ENCODE data around the gene INPP4B. TPM values are rescaled to one million over a fixed set of nuclear protein-coding genes. Genes with fewer than 3 reads are reported as not detected.
"Not testable (repeated sequence)": the region's sequence is repeated elsewhere in the genome, so short reads cannot be mapped to it uniquely, and the experiment has no call there.

INPP4B gene
- polyA plus RNA-seq, 1 donor from 2014 or later = 1.2 TPM

GRCh38 chr4:142516686-142517526, 329.2 kb downstream of the INPP4B start:
- H3K36me3 Mint-ChIP-seq = peaks cover 2% of the 10 kb centered on the region
- H3K27me3 Mint-ChIP-seq = no peaks in the 10 kb centered on the region
- H3K4me1 Mint-ChIP-seq = no peaks in the 10 kb centered on the region
- no peak overlapping the region for H3K27ac Mint-ChIP-seq
- no peak overlapping the region for H3K4me3 Mint-ChIP-seq
- H3K9me3 Mint-ChIP-seq = no peaks in the 10 kb centered on the region

DNA sequence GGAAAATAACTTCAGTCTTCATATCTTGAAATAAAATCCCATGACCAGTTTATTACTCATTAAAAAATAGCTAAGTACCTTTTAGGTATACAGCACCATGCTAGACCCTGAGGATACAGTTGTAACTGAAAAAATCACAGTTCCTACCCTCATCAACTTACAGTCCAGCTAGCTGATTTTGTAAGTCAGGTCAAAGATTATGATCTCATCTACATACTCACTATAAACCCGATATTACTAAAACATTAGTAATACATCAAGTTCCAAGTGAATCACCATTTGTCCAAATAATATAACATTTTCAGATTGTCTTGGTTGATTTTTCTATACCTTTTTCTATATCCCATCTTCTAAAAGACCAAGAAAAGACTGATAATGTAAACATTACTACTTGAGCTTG, 333.9 kb downstream of the INPP4B start:
- Mint-ChIP-seq H3K36me3 (peaks cover 2% of the 10 kb centered on the region), H3K4me1 (no peaks in the 10 kb centered on the region), H3K27me3 (no peaks in the 10 kb centered on the region), H3K4me3 (no peak overlapping the region), H3K9me3 (no peaks in the 10 kb centered on the region), H3K27ac (no peak overlapping the region)

DNA sequence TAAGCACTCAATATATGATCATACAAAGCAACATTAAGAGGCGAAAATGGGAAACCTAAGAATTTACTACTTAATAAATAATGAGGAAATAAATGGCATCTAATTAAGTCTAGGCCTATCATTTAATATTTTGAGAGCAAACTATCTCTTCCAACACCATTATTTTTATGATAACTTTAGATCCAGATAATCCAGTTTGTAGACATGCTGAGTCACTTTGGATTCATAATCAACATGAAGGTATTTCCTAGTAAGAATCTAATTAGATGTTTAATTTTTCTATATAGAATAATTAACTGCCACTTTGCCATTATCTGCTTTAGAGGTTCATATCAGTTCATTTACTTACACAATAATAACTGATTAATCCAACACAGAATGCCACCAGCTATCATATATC, 336.2 kb downstream of the INPP4B start:
- Mint-ChIP-seq H3K4me1 (no peaks in the 10 kb centered on the region), H3K36me3 (peaks cover 2% of the 10 kb centered on the region), H3K4me3 (no peak overlapping the region), H3K27me3 (no peaks in the 10 kb centered on the region), H3K9me3 (no peaks in the 10 kb centered on the region), H3K27ac (no peak overlapping the region)

DNA sequence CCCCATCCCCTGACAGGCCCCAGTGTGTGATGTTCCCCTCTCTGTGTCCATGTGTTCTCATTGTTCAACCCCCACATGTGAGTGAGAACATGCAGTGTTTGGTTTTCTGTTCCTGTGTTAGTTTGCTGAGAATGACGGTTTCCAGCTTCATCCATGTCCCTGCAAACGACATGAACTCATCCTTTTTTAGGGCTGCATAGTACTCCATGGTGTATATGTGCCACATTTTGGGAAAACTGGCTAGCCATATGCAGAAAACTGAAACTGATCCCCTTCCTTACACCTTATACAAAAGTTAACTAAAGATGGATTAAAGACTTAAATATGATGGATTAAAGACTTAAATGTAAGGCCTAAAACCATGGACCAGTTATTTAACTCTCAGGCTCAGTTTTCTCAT, 336.7 kb downstream of the INPP4B start:
- H3K4me3 Mint-ChIP-seq, H3K4me1 Mint-ChIP-seq, H3K27me3 Mint-ChIP-seq, H3K9me3 Mint-ChIP-seq, H3K36me3 Mint-ChIP-seq, H3K27ac Mint-ChIP-seq: not testable (repeated sequence)

- H3K27ac Mint-ChIP-seq = no peak overlapping the region
- H3K9me3 Mint-ChIP-seq = no peaks in the 10 kb centered on the region
These were observed 345.1 kb downstream of the INPP4B start for GRCh38 chr4:142500966-142501365.

DNA sequence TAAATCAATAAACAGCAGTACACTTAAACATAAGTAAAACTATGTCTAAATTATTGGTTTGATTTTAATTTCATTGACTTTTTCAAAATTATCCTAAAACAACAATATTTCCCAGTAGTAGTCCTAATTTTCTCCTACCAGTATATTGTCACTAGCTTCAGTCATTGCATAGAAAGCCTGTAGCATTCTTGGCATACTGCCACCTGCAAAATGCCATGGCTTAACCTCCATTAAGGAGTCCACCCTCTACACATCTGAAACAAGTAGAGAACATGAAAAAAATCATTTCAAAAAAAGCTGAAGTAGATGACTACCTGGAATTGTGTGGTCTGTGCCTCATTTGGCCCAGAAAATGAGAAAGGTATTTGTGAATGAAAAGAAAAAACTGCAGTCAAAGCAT, 348.5 kb downstream of the INPP4B start:
- Mint-ChIP-seq H3K27ac (no peak overlapping the region), H3K36me3 (no peaks in the 10 kb centered on the region)

More at GRCh38 chr4:142500966-142501365, 345.1 kb downstream of the INPP4B start:
- Mint-ChIP-seq H3K4me3 (no peak overlapping the region), H3K4me1 (peaks cover 0 to 1% (median 0%) of the 10 kb centered on the region in 3 donors), H3K36me3 (no peaks in the 10 kb centered on the region), H3K27me3 (no peaks in the 10 kb centered on the region)

DNA sequence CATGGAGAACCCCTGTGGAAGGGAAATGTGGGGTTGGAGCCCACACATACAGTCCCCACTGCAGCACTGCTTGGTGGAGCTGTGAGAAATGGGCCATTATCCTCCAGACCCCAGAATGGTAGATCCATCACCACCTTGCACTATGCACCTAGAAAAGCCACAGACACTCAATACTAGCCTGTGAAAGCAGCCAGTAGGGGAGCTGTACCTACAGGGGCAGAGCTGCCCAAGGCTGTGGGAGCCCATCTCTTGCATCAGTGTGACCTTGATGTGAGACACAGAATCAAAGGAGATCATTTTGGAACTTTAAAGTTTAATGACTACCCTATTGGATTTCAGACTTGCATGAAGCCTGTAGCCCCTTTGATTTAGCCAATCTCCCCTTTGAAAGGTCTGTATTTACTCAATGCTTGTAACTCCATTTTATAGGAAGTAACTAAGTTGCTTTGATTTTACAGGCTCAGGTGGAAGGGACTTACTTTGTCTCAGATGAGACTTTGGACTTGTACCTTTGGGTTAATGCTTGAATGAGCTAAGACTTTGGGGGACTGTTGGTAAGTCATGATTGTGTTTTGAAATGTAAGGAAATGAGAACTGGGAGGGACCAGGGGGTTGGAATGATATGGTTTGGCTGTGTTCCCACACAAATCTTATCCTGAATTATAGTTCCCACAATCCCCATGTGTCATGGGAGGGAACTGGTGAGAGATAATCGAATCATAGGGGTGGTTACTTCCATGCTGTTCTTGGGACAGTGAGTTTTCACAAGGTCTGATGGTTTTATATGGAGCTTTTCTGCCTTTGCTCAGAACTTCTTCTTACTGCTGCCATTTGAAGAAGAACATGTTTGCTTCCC, 352.6 kb downstream of the INPP4B start:
- Mint-ChIP-seq H3K4me1 (no peaks in the 10 kb centered on the region), H3K36me3 (no peaks in the 10 kb centered on the region), H3K27ac (peak overlapping the region in 1 of 3 donors; percentile 63), H3K4me3 (no peak overlapping the region), H3K9me3 (peaks cover 2 to 4% (median 2%) of the 10 kb centered on the region in 3 donors), H3K27me3 (no peaks in the 10 kb centered on the region)

More for the DNA sequence above, 348.5 kb downstream of the INPP4B start:
- Mint-ChIP-seq H3K9me3 (peaks cover 0 to 4% (median 2%) of the 10 kb centered on the region in 3 donors), H3K4me3 (no peak overlapping the region), H3K4me1 (no peaks in the 10 kb centered on the region), H3K27me3 (no peaks in the 10 kb centered on the region)

DNA sequence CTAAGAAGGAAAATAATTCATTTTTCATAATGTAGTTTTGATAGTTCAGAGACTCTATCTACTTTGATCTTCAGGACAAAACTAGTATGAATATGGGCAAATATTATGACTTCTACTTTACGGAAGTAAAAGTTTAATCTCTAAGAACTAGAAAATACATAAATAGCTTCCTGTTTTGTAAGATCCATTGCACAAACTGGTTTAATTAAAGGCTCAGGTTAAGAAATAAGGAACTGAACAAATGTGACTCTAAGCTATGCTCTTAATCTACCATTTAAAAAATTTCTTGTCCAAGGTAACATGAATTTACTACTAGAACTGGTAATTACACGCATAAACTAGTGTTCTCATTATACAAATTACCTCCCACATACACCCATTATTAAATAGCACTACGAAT, 360.6 kb downstream of the INPP4B start:
- H3K27ac Mint-ChIP-seq = no peak overlapping the region
- no peaks in the 10 kb centered on the region for H3K4me1 Mint-ChIP-seq

DNA sequence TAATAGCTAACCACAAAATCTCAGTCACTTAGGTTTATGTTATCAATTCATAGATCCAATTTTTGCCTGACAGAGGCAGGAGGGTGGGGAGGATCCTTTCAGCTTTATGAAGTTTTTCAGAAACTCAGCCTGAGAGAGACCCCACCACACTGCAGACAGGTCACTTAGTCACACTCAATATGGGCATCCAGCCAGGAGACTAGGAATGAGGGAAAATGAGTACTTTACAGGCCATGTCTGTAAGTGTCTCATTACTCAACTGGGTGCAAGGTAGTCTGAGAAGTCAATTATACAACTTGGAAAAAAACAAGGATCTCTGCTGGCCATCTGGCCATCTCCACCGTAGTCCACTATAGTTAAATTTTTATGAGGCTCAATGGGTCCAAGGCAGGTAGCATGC, 365.9 kb downstream of the INPP4B start:
- Mint-ChIP-seq H3K27me3 (no peaks in the 10 kb centered on the region), H3K4me1 (no peaks in the 10 kb centered on the region), H3K9me3 (peaks cover 0 to 4% (median 3%) of the 10 kb centered on the region in 3 donors), H3K4me3 (no peak overlapping the region), H3K36me3 (no peaks in the 10 kb centered on the region), H3K27ac (no peak overlapping the region)

More for the DNA sequence above, 360.6 kb downstream of the INPP4B start:
- Mint-ChIP-seq H3K4me3 (no peak overlapping the region), H3K27me3 (no peaks in the 10 kb centered on the region), H3K36me3 (no peaks in the 10 kb centered on the region), H3K9me3 (no peaks in the 10 kb centered on the region)

- no peaks in the 10 kb centered on the region for H3K4me1 Mint-ChIP-seq
- H3K9me3 Mint-ChIP-seq = peaks cover 0 to 4% (median 3%) of the 10 kb centered on the region in 3 donors
- no peak overlapping the region for H3K4me3 Mint-ChIP-seq
- H3K36me3 Mint-ChIP-seq = no peaks in the 10 kb centered on the region
- H3K27ac Mint-ChIP-seq = no peak overlapping the region
- H3K27me3 Mint-ChIP-seq = no peaks in the 10 kb centered on the region
These were observed 370.4 kb downstream of the INPP4B start for GRCh38 chr4:142475663-142476062.

DNA sequence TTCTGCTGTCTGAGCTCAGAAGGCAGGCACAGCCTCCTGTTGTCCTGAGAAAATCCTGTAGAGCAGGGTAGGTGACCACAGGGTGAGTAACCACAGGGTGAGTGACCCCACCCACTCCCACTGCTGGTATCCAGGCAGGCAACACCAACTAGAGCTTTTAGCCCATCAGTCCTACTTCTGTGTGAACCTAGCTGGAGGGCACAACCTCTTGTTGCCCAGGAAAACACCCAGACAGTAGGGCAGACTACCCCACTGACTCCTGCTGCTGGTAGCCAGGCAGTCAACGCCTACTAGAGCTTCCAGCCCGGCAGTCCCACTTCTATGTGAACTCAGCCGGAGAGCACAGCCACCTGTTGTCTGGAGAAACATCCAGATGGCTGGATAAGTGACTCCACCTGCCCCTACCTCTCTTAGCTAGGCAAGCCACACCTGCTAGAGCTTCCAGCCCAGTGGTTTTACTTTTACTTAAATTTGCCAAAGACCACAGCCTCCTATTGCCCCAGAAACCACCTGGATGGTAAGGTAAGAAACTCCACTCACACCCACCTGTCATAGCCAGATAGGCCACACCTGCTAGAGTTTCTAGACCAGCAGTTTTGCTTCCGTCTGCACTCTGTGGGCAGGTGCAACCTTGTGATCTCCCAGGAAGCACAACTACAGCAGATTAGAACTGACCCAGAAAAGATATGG, 371.6 kb downstream of the INPP4B start:
- H3K4me1 Mint-ChIP-seq = no peaks in the 10 kb centered on the region
- peak overlapping the region in 1 of 3 donors; percentile 10 for H3K27ac Mint-ChIP-seq
- no peaks in the 10 kb centered on the region for H3K36me3 Mint-ChIP-seq
- H3K9me3 Mint-ChIP-seq = peaks cover 0 to 4% (median 3%) of the 10 kb centered on the region in 3 donors
- no peaks in the 10 kb centered on the region for H3K27me3 Mint-ChIP-seq
- H3K4me3 Mint-ChIP-seq = no peak overlapping the region

DNA sequence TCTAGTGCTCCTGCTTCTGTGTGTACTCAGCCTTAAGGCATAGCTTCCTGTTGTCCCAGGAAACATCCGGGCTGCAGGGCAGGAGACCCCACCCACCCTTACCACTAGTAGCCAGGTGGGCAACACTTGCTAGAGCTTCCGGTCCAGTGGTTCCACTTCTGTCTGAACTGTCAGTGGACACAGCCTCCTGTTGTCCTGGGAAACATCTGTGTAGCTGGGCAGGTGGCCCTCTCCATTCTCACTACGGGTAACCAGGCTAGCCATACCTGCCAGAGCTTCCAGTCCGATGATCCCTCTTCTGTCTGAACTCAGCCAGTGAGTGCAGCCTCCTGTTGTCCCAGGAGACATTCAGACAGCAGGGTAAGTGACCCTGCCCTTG, 372.2 kb downstream of the INPP4B start:
- Mint-ChIP-seq H3K4me1 (no peaks in the 10 kb centered on the region), H3K36me3 (no peaks in the 10 kb centered on the region), H3K27ac (peak overlapping the region in 1 of 3 donors; percentile 10), H3K27me3 (no peaks in the 10 kb centered on the region), H3K9me3 (peaks cover 0 to 4% (median 3%) of the 10 kb centered on the region in 3 donors), H3K4me3 (no peak overlapping the region)

DNA sequence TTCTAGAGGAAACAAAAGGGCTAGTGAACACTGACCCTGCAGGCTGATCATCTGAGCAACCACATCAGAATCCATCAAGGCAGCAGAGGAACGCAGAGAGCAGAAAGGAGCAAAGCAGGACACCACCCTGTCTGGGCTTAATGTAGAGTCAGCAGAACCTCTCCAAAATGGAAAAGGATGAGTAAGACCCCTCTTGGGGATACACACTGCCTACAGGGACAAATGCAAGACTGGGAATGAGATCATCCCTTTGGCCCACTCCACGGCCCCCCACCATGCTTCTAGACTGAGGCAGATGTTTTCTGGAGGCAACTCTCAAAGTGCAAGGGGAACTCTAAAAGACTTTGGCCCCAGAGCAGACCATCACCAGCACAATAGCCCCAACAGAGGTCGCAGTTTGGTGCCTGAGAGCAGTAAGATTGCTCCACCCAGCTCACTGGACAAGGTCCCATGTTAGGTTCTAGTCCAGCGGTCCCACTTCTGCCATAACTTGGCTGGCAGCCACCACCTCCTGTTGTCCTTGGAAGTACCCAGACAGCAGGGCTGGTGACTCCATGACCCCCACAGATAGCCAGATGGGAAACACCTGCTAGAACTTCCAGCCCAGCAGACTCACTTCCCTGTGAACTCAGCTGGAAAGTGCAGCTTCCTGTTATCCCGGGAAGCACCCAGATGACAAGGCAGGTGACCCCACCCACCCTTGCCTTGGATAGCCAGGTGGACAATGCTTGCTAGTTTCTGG, 372.7 kb downstream of the INPP4B start:
- H3K36me3 Mint-ChIP-seq = no peaks in the 10 kb centered on the region
- no peaks in the 10 kb centered on the region for H3K4me1 Mint-ChIP-seq
- no peak overlapping the region for H3K4me3 Mint-ChIP-seq
- no peaks in the 10 kb centered on the region for H3K27me3 Mint-ChIP-seq
- H3K9me3 Mint-ChIP-seq = peaks cover 0 to 3% (median 0%) of the 10 kb centered on the region in 3 donors
- peak overlapping the region in 1 of 3 donors; percentile 41 for H3K27ac Mint-ChIP-seq

GRCh38 chr4:142467088-142467487, 379.0 kb downstream of the INPP4B start:
- Mint-ChIP-seq H3K9me3 (peaks cover 0 to 2% (median 0%) of the 10 kb centered on the region in 3 donors), H3K4me1 (no peaks in the 10 kb centered on the region), H3K4me3 (no peak overlapping the region), H3K27me3 (no peaks in the 10 kb centered on the region), H3K27ac (no peak overlapping the region), H3K36me3 (no peaks in the 10 kb centered on the region)

All from IgD-negative memory B cell (primary cell).